Activated naive CD4-positive, alpha-beta T cell treated with anti-CD3 and anti-CD28 coated beads, Interleukin-2, amount 50 U/mL, for 24 hours (primary cell): ENCODE results near the gene A1BG.

Experiments
- H3K27ac Mint-ChIP-seq: one replicate; pipeline ENCODE4 v1.8.0; 2021; ENCODE audit warnings: mild to moderate bottlenecking, mixed read lengths
- H3K27me3 Mint-ChIP-seq: one replicate; pipeline ENCODE4 v1.8.0; 2021; ENCODE audit warnings: mixed read lengths
- H3K36me3 Mint-ChIP-seq: one replicate; pipeline ENCODE4 v1.8.0; 2021; ENCODE audit warnings: mixed read lengths
- H3K4me1 Mint-ChIP-seq: one replicate; pipeline ENCODE4 v1.8.0; 2021; ENCODE audit warnings: mixed read lengths
- H3K4me3 Mint-ChIP-seq: one replicate; pipeline ENCODE4 v1.8.0; 2021; ENCODE audit warnings: mild to moderate bottlenecking, mixed read lengths
- H3K9me3 Mint-ChIP-seq: one replicate; pipeline ENCODE4 v1.8.0; 2021; ENCODE audit warnings: mixed read lengths

The A1BG gene

DNA sequence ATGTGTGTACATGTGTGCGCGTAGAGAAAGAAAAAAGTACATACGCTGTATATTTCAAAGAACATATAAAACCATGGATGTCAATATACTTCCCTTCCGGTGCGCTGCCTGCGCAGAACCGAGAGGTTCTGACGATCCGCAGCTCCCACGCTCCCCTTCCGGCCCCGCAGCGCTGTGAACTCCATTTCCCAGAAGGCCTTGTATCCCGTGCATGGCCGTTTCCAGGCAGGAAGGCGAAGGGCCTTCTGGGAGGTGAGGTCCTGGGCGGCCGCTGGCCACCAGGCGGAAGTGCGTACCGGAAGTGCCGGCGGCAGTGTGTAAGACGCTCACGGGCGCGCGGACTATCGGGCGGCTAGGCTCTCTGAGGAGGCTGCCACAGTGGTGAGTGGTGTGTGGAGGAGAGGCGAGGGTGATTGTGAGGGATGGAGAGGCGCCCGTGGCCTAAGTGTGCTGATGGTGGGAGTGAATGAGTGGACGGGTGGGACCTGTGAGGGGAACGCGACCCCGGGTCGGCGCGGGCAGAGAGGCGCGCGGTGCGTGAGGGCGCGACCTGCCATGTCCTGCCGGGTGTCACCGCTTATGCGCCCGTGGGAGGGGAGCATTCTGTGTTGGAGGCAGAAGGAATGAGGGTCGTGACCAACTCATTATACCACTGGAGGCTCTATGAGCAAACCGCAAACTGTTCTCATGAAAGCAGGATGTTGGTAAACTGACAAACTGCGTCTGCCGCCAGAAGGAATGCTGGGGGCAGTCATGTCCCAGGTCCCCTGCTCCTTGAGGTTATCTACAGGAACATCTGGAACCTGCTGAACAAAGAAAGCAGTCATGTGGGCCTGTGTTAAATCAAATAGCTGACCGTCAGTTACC is 48.0 kb downstream of the A1BG start, which contains the start of gene ERVK3-1:
ERVK3-1 (plus strand) TSS at position 313 of the 867 bp plus-strand sequence. CDS start 6,792 bp downstream, outside the sequence.
- H3K27ac Mint-ChIP-seq: peak within 1 kb of the TSS; percentile 100
- H3K36me3 Mint-ChIP-seq: peaks cover 49% of the 10 kb centered on the region
- no peaks in the 10 kb centered on the region for H3K27me3 Mint-ChIP-seq
- H3K9me3 Mint-ChIP-seq: no peaks in the 10 kb centered on the region
- peaks cover 53% of the 10 kb centered on the region for H3K4me1 Mint-ChIP-seq
- H3K4me3 Mint-ChIP-seq: peak within 1 kb of the TSS; percentile 100

DNA sequence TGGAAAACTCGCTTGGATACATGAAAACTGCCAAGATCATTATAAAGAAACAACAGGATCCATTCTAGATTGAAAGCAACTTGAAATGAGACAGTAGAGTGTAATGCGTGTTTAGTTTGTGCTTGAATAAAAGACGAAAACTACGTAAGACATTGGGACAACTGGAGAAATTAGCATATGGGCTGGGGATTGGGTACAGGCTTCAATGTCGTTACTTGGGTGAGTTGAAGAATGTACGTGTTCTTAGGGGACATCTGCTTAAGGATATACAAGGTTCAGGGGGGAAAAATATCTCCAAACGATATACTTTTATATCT is 48.6 kb downstream of the A1BG start:
- Mint-ChIP-seq H3K4me3 (peak overlapping the region; percentile 100), H3K4me1 (peaks cover 53% of the 10 kb centered on the region), H3K27ac (peak overlapping the region; percentile 100), H3K36me3 (peaks cover 50% of the 10 kb centered on the region), H3K9me3 (no peaks in the 10 kb centered on the region), H3K27me3 (no peaks in the 10 kb centered on the region)

DNA sequence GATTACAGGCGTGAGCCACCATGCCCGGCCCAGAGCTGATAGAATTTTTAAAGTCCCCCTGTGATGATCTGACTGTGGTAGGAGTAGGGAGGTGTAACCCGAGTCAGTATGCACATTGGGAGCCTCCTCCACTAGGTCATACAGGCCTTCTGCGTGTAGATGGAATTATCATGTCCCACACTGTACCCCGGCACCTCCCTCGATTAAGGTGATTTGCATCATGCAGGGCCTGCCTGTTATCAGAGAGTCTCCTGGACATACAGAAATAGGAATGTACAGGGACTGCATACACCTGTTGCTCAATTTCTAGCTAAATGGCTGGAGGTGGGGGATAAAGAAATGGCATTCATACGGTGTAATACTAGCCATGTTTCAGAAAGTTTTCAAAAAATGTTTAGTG is 49.0 kb downstream of the A1BG start:
- Mint-ChIP-seq H3K27ac (peak overlapping the region; percentile 100), H3K4me3 (peak overlapping the region; percentile 100)

DNA sequence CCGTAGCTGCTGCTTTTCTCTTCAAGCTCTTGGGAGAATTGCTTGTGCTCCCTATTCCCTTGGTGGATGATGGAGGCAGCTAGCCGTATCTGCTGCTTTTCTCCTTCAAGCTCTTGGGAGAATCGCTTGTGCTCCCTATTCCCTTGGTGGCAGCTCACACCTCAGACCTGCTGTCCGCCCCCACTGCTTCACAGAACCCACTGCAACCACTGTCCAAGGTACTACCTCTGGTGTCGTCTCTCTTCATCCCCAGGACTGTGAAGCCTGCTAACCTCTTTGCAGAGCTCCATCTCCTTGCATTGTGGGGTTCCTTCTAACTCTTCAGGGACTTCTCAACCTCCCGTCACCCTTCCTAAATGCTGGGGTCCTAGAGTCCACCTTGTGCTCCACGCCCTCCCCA is 52.7 kb downstream of the A1BG start:
- H3K9me3 Mint-ChIP-seq: no peaks in the 10 kb centered on the region
- no peaks in the 10 kb centered on the region for H3K27me3 Mint-ChIP-seq
- H3K36me3 Mint-ChIP-seq: peaks cover 37% of the 10 kb centered on the region
- no peak overlapping the region for H3K27ac Mint-ChIP-seq
- no peak overlapping the region for H3K4me3 Mint-ChIP-seq
- H3K4me1 Mint-ChIP-seq: peaks cover 15% of the 10 kb centered on the region

More for the DNA sequence above, 49.0 kb downstream of the A1BG start:
- Mint-ChIP-seq H3K9me3 (no peaks in the 10 kb centered on the region), H3K27me3 (no peaks in the 10 kb centered on the region), H3K4me1 (peaks cover 48% of the 10 kb centered on the region), H3K36me3 (peaks cover 48% of the 10 kb centered on the region)

DNA sequence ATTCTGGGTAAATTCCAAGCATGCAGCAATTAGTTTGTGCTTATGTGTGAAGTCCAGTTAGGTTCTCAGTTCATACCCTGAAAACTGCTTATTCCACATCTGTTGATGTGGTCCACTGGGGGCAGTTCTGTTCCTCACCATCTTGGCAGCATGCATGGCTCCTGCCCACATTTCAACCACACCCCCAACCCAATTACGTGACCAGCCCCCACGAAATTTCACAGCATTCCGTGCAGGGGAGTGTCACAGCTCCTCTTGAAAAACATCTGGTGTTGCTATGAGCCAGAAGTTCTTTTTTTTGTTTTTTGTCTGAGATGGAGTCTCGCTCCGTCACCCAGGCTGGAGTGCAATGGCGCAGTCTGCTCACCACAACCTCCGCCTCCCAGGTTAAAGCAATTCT is 57.2 kb downstream of the A1BG start:
- H3K27ac Mint-ChIP-seq: no peak overlapping the region
- H3K27me3 Mint-ChIP-seq: no peaks in the 10 kb centered on the region
- H3K9me3 Mint-ChIP-seq: peaks cover 9% of the 10 kb centered on the region
- peaks cover 61% of the 10 kb centered on the region for H3K36me3 Mint-ChIP-seq
- H3K4me1 Mint-ChIP-seq: no peaks in the 10 kb centered on the region
- no peak overlapping the region for H3K4me3 Mint-ChIP-seq
